Activated naive CD8-positive, alpha-beta T cell treated with anti-CD3 and anti-CD28 coated beads, Interleukin-2, amount 50 U/mL, for 16 hours (primary cell): Measurements from ENCODE around the gene MXRA8.
A peak's percentile ranks its signal among the peaks of the same experiment; 100 is the strongest.
"Not testable (repeated sequence)": the region's sequence is repeated elsewhere in the genome, so short reads cannot be mapped to it uniquely, and the experiment has no call there.

Source experiments
- DNase-seq: peaks from one replicate; pipeline ENCODE4 v3.0.0-alpha.2; 2020; ENCODE audit warnings: low read depth, low spot score

Gene MXRA8

DNA sequence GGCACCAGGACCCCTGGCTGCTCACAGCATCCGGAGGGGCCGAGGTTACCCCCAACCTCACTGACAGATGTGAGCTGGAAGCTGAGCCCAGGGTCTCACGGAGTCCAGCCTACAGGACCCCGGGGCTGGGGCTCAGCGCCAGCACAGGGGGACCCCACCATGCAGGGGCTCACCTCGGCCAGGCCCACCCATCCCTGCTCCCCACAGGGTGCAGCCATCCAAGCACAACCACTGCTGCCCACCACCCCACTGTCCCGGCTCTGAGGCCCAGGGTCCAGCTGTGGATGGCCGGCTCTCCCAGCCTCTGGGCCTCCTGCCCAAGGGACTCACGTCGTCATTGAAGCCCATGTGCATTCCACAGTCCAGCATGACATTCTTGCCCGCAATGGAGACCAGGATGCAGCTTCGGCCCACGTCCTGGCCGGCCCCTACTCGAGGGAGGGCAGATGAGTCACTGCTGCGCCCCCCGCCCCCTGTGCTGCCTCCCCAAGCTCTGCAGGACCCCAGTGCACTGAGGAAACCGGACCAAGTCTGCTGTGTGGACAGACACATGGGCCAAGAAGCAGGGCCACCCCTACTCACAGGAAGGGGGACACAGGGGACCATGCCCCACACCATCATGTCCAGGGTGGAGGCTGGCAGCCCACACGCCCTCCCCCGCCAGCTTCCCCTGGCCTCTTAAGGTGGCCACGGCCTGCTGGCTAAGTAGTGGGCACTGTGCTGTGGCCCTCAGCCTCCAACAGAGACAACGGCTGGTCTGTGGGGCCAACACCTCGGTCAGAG, 37.5 kb downstream of the MXRA8 start:
- DNase-seq, result no peak

DNA sequence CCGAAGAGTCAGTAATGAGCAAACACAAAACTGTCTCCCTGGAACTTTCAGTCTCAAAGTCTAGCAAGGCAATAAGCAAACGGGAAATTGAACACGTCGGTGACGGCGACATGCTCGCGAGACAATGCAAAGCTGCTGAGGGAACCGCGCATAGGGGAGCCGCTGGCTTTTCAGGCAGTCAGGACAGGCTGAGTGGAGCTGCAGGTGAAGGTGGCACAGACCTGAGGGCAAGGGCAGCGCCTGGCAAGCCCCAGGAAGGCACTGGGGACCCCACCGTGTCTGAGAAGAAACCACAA, 38.8 kb downstream of the MXRA8 start:
- no peak for DNase-seq

DNA sequence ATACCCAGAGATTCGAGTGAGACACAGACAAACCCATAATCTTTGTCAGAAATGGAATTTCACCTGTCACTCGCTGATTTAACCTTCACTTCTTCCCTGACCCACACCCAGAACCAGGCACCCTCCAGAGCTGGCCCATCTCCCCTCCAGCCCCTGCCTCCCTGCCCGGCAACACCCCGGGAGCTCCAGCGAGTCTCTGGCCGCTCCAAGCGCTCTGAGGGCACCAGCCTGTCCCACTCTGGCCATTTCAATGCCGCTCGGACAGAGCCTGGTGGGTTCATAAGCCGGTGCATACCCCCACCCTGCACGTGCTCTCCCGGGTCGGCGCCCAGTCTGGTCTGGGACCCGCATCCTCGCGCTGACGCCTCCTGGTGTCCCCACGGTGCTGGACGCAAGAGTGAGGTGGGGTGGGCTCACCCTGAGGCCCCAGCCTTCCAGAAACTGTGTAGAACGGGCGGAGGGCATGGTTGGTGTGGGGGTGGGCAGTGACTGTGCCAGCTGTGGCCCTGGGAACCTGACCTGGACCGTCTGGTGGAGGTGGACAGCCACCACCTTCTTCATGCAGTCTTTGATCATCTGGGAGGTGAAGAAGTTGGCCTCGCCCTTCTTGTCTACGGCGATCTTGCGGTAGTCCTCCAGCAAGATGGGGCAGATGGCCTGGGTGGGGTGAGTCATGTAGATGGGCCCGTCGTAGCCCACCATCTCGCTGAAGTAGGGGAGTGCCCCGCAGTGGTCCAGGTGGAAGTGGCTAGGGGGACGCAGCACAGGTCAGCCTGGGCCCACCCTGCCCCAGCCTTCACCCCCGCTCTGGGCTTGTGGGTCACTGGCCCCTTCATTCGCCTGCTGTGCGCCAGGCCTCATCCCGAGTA, 39.3 kb downstream of the MXRA8 start:
- no peak for DNase-seq

- DNase-seq, result no peak
Observed at GRCh38 chr1:1318131-1318652, 40.2 kb downstream of the MXRA8 start.

- DNase-seq, result no peak
Observed at GRCh38 chr1:1317420-1317819, 40.9 kb downstream of the MXRA8 start.

- DNase-seq, result not testable (repeated sequence)
Observed at GRCh38 chr1:1316199-1316598, 42.2 kb downstream of the MXRA8 start.

DNA sequence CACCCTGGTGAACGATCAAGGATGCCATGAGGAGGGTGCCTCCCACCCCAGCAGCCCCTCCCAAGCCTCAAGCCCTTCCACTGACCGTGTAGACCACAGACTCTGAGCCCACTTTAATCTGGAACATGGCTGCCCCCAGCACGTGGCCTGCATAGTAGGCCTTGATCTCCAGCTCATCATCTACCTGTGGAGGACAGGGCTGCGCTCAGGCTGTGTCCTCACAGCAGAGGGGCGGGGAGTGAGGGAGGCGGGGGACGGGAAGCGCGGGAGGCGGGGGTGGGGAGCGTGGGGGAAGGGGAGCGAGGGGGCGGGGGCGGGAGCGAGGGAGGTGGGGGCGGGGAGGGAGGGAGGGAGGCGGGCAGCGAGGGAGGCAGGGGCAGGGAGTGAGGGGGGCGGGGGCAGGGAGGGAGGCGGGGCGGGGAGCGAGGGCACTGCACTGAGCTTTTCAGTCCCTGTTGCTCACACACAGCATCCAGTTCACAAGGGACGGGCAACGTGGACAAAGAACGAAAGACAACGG, 42.9 kb downstream of the MXRA8 start:
- no peak for DNase-seq

DNA sequence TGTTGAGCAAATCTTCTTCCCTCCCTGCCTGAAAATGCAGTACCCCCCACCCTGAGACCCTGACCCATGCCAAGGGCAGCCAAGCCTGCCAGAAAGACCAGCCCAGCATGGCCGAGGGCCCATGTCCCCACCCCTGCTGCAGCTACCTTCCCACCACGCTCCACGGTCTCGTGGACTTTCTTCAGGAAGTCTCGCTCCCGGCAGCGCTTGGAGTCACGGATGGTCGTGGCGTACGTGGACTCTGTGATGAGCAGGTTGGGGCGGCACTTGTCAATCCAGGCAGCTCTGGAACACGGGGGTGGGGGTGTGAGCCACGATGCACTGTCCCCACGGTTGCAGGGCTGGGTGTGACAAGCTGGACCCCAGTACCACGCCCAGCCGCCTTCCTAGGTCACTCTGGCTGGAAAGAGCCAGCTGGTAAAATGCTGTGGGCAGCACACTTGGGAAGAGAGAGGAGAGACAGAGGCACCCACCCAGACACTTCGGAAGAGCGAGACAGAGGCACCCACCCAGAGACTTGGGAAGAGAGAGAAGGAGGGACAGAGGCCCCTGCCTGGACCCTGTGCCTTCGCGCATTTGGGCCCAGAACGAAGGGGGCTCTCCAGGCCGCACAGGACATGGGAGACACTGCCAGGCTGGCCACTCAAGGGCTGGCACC, 43.5 kb downstream of the MXRA8 start:
- DNase-seq, result no peak

DNA sequence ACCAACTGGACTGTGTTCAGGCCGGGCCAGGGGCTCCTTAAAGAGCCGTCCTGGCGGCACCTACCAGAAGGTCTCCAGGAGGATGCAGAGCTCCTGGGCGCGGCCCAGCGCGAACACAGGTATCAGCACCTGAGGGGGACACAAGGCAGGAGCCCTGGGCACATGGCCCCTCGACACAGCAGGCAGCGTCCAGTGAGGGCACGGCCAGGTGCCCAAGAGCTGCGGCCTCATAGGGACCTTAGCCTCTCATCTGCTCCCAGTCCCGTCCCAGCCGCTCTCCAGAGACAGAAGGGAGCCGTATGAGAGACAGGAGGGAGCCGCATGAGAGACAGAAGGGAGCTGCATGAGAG, 44.1 kb downstream of the MXRA8 start:
- no peak for DNase-seq

DNA sequence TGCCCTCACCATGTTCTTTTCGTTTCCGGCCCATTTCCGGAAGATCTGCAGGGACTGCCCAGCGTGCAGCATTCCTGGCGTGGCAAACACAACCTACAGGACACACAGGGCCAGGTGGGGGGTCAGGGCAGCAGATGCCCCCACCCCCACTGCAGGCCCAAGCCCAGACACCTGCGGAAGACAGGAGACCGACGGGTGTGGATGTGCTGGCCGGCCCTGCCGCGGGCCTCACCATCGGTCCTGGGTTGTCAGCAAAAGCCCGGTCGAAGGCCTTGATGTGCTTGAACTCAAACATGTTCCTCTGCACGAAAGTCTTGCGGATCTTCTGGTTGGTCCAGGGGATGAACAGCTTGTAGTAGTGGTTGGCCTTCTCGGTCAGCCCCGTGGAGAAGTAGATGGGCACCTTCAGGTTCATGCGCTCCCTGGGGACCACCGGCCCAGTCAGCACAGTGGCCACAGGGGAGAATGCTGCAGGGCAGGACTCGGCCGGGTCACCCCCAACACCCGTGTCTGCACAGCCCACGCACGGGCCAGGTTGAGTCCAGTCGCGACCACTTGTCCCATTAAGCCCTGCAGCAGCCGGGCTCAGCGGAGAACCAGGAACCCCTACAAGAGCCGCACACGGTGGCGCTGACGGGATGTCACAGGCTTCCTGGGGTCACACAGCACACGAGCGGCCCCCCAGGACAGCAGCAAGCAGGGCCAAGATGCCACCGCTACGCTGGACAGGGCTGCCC, 44.7 kb downstream of the MXRA8 start:
- DNase-seq, result no peak

GRCh38 chr1:1312450-1313314, 45.7 kb downstream of the MXRA8 start:
- no peak for DNase-seq

DNA sequence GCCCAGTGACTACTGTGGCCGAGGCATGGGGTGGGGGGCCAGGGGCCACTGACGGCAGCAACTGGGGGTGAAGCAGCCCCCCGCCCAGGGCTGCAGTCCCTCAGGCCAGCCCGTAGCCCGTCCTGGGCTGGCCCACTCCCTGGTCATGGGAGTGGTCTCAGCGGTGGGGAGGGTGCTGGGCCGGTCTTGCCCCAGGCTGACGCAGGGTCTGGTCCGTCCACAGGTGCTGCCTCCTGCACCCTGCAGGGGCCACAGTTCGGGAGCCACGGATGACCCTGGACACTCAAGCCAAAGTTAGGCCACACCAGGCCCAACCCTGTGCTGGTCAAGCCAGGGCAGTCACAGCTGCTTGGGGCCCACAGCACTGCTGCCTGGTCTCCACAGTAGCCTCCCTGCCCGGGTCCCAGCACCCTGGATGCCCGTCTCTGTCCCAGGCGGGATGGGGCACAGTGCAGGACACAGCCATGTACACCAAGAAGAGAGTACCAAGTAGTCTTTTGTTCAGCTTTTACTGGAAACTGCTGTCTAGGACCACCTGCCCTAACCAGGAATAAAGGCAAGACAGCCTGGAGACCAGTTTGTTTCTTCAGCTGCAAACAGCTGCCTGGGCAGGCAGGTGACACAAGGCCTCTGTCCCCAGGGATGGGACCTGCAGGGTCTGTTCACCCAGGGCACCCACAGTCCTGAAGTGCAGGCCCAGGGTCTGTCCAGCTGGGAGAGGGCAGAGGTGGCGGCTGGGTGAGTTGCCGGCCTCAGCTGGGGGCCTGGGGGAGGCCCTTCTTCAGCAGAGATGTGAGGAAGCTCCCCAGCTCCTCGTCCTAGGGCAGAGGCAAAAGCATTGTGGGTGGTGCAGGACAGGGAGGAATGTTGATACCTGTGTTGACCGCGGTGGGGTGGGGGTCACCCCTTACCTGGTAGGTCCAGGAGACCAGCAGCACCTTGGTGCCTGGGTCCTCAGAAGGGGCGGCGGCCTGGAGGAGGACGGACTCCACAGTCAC, 46.9 kb downstream of the MXRA8 start:
- no peak for DNase-seq

GRCh38 chr1:1310476-1311053, 47.8 kb downstream of the MXRA8 start:
- no peak for DNase-seq

DNA sequence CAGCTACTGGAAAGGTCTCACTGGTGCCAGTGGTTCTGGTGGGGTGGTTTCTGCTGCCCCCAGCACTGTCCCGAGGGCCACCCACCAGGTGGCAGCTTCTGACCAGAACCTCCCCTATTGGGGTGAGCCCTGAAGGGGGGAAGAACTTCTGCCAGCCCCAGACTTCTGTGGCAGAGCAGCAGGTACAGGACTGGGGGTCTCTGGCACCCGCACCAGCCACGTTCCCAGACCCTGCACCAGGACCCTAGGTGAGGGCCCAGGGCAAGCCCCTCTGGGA, 48.3 kb downstream of the MXRA8 start:
- DNase-seq, result no peak

- DNase-seq, result no peak
Observed at GRCh38 chr1:1309251-1310108, 48.9 kb downstream of the MXRA8 start.

- DNase-seq, result no peak
Observed at GRCh38 chr1:1308756-1309250, 49.6 kb downstream of the MXRA8 start.

DNA sequence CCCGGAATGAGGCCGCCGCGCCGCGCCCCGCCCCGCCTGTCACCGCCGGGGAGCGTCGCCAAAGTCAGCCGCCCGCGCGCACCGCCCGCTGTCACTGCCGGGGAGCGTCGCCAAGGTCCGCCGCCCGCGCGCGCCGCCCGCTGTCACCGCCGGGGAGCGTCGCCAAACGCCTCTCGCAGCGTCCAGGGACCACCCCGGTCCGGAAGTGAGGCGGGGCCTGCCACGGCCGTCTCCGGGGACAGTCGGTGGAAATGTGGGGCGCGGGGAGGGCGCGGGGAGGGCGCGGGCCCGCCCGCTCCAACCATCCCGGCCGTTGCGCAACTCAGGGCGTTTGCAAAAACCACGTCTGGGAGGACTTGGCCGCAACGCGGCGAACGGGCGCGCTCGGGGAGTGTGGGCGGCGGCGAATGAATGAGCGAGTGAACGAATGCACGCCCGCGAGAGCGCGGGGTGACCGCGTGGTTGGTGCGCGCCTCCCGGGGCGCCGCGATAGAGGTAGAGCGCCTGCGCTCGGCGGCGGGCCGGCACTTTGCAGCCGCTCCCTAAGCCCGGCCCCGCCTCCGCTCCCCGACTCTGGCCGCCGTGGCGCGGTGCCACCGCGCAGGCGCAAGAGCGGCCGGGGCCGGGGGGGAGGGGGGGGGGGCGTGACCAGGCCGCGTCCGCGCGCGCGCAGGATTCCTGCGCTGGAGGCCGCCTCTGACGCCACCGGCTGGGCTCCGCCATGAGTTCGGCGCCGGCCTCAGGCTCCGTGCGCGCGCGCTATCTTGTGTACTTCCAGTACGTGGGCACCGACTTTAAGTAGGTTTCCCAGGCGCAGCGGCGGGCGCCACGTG, 50.2 kb downstream of the MXRA8 start, which contains the start of the genes ACAP3 and PUSL1:
TSS of gene ACAP3 (minus strand) at position 8 of the 833 bp plus-strand sequence. CDS start 115 bp downstream, outside the sequence.
TSS of gene PUSL1 (plus strand) at position 675 of the 833 bp plus-strand sequence. CDS start at position 722, 47 bp downstream.
- DNase-seq, result peak; percentile 70
